GM21737 (cell line): ENCODE data around the gene GHR.

Source experiments
- ATAC-seq: cut with Tn5 transposase; IDR thresholded peaks from one replicate; pipeline ENCODE4 v1.9.1; 2021; ENCODE audit warnings: mild to moderate bottlenecking, moderate library complexity; ENCODE audit not compliant: unreplicated experiment

The GHR gene

DNA sequence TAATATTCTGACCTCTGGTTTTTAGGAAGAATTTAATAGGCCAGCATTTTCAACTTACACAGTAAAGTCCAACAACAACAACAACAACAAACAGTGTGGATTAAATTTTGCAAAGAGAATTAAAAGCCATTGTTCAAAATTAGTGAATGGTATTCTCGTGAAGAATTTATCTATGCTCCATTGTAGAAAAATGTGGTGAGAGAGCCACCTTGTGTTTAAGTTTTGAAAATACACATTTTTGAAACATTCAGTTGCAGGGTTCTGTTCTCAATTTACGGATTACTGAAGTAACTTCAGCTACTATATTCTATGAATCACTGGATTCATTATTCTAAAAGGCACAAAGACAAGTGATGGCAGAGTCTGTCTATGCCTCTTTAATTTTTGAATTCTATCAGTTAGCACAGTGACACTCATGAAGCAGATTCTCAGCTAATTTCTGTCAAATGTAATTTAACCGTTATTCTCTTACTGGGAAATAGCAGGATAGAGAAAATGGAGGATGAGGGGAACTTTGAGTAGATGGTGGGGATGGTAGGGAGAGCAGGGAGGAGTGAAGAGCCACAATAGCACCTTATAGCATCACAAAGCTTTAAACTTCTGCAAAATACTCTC, 344.4 kb downstream of the GHR start:
- ATAC-seq: no peak

DNA sequence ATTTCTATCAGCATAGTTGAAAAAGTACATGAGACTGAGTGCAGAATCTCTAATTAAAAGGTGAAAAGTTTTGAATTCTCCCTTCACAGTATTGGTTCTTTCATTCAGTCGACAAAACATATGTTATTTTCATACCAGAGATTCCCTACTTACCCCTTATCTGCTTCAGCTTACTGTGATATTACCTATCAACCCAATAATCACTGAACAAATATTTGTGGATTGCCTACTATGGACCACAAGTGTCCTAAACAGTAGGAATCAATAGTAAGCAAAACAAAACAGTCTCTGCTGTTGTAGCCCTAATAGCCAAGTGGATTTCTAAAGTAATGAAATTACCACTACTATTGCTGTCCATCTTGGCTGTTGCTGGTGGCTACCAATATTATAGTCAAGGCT, 344.9 kb downstream of the GHR start:
- no peak for ATAC-seq

DNA sequence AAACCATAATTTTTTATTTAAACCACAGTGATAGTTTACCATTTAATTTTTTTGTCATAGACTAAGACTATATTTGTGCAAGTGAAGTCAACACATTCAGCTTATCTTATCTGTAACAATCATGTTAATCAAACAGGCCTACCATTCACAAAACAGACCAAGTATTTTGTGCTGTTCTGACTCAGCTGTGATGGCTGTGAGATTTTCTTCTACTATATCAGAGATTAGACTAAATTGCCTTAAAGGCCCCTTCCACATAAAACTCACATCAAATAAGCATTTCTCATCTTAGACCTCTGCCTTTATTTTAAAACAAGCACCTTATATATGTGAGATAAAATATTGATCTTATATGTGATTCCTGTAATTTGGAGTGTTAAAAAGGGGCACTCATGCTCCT, 346.8 kb downstream of the GHR start:
- ATAC-seq: no peak
